GM23338 (cell line): ENCODE results near the gene ZCCHC24. TPM values are rescaled to one million over a fixed set of nuclear protein-coding genes. Genes with fewer than 3 reads are reported as not detected.
A peak's percentile ranks its signal among the peaks of the same experiment; 100 is the strongest.

Source experiments
- ATAC-seq: fragments of 200-7000 bp; cut with Tn5 transposase; 3 replicates; pipeline ENCODE4 v1.9.1; 2020
- DNase-seq: peaks from one replicate; pipeline ENCODE4 v3.0.0-alpha.2; 2015; ENCODE audit warnings: low spot score
- H2AFZ ChIP-seq: fragments of 200-600 bp; sonication (generic); 2 replicates; pipeline ENCODE4 v1.8.0; 2016; ENCODE audit warnings: antibody characterized with exemption, mild to moderate bottlenecking, moderate library complexity
- H3F3A ChIP-seq: fragments of 200-600 bp; sonication (generic); replicated peaks from 2 replicates; pipeline ENCODE4 v1.8.0; 2017; ENCODE audit warnings: antibody characterized with exemption, mixed run types, low read depth
- H3K27ac ChIP-seq: fragments of 200-600 bp; sonication (generic); 2 replicates; pipeline ENCODE4 v1.6.1; 2016; ENCODE audit warnings: low read depth
- H3K27me3 ChIP-seq: fragments of 200-600 bp; sonication (generic); 2 replicates; pipeline ENCODE4 v1.8.0; 2016; ENCODE audit warnings: mild to moderate bottlenecking, mixed run types, moderate library complexity; ENCODE audit not compliant: insufficient read depth
- H3K36me3 ChIP-seq: fragments of 200-600 bp; sonication (generic); 2 replicates; pipeline ENCODE4 v1.8.0; 2016; ENCODE audit warnings: mild to moderate bottlenecking; ENCODE audit not compliant: insufficient read depth
- H3K4me1 ChIP-seq: fragments of 200-600 bp; sonication (generic); 2 replicates; pipeline ENCODE4 v1.8.0; 2016; ENCODE audit warnings: mild to moderate bottlenecking, moderate library complexity; ENCODE audit not compliant: insufficient read depth
- H3K4me2 ChIP-seq: fragments of 200-600 bp; sonication (generic); 2 replicates; pipeline ENCODE4 v1.7.1; 2017; ENCODE audit warnings: mixed run types
- H3K4me3 ChIP-seq: fragments of 200-600 bp; sonication (generic); 2 replicates; pipeline ENCODE4 v1.6.1; 2016; ENCODE audit warnings: mixed run types
- H3K79me2 ChIP-seq: fragments of 200-600 bp; sonication (generic); replicated peaks from 2 replicates; pipeline ENCODE4 v1.8.0; 2017; ENCODE audit warnings: mild to moderate bottlenecking; ENCODE audit not compliant: insufficient read depth
- H3K9me2 ChIP-seq: fragments of 200-600 bp; sonication (generic); 2 replicates; pipeline ENCODE4 v1.8.0; 2017; ENCODE audit not compliant: insufficient read depth
- H4K20me1 ChIP-seq: fragments of 200-600 bp; sonication (generic); replicated peaks from 2 replicates; pipeline ENCODE4 v1.8.0; 2017; ENCODE audit warnings: mild to moderate bottlenecking; ENCODE audit not compliant: insufficient read depth
- H3K27ac Mint-ChIP-seq: 2 replicates; pipeline ENCODE4 v1.8.0; 2020; ENCODE audit warnings: inconsistent platforms, mild to moderate bottlenecking, moderate library complexity, mixed read lengths
- H3K27me3 Mint-ChIP-seq: 3 replicates; pipeline ENCODE4 v1.8.0; 2022; ENCODE audit warnings: low read depth, mild to moderate bottlenecking, moderate library complexity, mixed read lengths, inconsistent platforms; ENCODE audit not compliant: insufficient read depth, poor library complexity
- H3K36me3 Mint-ChIP-seq: 3 replicates; pipeline ENCODE4 v1.8.0; 2021; ENCODE audit warnings: low read depth, mild to moderate bottlenecking, inconsistent platforms, moderate library complexity, mixed read lengths
- H3K4me1 Mint-ChIP-seq: 3 replicates; pipeline ENCODE4 v1.8.0; 2020; ENCODE audit warnings: mild to moderate bottlenecking, inconsistent platforms, mixed read lengths
- H3K4me3 Mint-ChIP-seq: 3 replicates; pipeline ENCODE4 v1.8.0; 2021; ENCODE audit warnings: moderate library complexity, mild to moderate bottlenecking, inconsistent platforms, mixed read lengths
- H3K9me3 Mint-ChIP-seq: 3 replicates; pipeline ENCODE4 v1.8.0; 2020; ENCODE audit warnings: moderate library complexity, mild to moderate bottlenecking, inconsistent platforms, mixed read lengths
- CREB1 ChIP-seq: fragments of 250-450 bp; sonication (Bioruptor Pico); IDR thresholded peaks from 2 replicates; pipeline ENCODE4 v1.5.0; 2020; ENCODE audit warnings: low read depth, mild to moderate bottlenecking, moderate library complexity
- CTCF ChIP-seq, 2 experiments: fragments of 200-600 bp in 1 of 2; sonication (generic) in 1 of 2; conservative IDR thresholded peaks; 2 replicates each; pipeline versions ENCODE4 v1.5.1 to v1.6.1; 2016 to 2017; ENCODE audit warnings: antibody characterized with exemption in 2 of 2, low read depth in 2 of 2, mild to moderate bottlenecking in 2 of 2, moderate library complexity in 1 of 2
- ETS1 ChIP-seq: IDR thresholded peaks from 2 replicates; pipeline ENCODE4 v1.6.1; 2016; ENCODE audit warnings: antibody characterized with exemption
- EZH2 ChIP-seq: fragments of 200-600 bp; sonication (generic); IDR thresholded peaks from one replicate; pipeline ENCODE4 v1.8.0; 2017; ENCODE audit warnings: antibody characterized with exemption, mild to moderate bottlenecking, low read depth; ENCODE audit not compliant: unreplicated experiment
- EZH2phosphoT487 ChIP-seq: fragments of 200-600 bp; sonication (generic); IDR thresholded peaks from one replicate; pipeline ENCODE4 v1.8.1; 2018; ENCODE audit warnings: antibody characterized with exemption; ENCODE audit not compliant: unreplicated experiment
- JUNB ChIP-seq: IDR thresholded peaks from one replicate; pipeline ENCODE4 v1.6.1; 2016; ENCODE audit warnings: antibody characterized with exemption; ENCODE audit not compliant: unreplicated experiment
- NANOG ChIP-seq: IDR thresholded peaks from 2 replicates; pipeline ENCODE4 v1.6.1; 2016; ENCODE audit warnings: antibody characterized with exemption, borderline replicate concordance
- POLR2AphosphoS5 ChIP-seq: IDR thresholded peaks from 2 replicates; pipeline ENCODE4 v1.6.1; 2016; ENCODE audit warnings: antibody characterized with exemption, low read depth
- STAT1 ChIP-seq: IDR thresholded peaks from one replicate; pipeline ENCODE4 v1.6.1; 2016; ENCODE audit warnings: antibody characterized with exemption; ENCODE audit not compliant: unreplicated experiment
- ZNF331 ChIP-seq: fragments of 250-450 bp; sonication (Bioruptor Pico); IDR thresholded peaks from 2 replicates; pipeline ENCODE4 v1.5.0; 2020; ENCODE audit warnings: low read depth, mild to moderate bottlenecking, moderate library complexity
- polyA plus RNA-seq: library from polyadenylated mRNA; unstranded; fragments of >200 nt; fragmentation: Nextera tagmentation; extraction: Ambion mirVana; gene quantifications from 2 replicates; pipeline ENCODE4 v1.2.1, GENCODE V29; 2016
- total RNA-seq: library from RNA; depleted of rRNA; stranded (reverse); fragments of >200 nt; shearing (Covaris generic); gene quantifications from 2 replicates; pipeline ENCODE4 v1.2.3, GENCODE V29; 2014
- TF ChIP-seq, protein P1 (sequence below): IDR thresholded peaks from one replicate; pipeline ENCODE4 v1.6.1; 2018; ENCODE audit warnings: antibody characterized with exemption; ENCODE audit not compliant: unreplicated experiment

ZCCHC24 gene
- total and polyA plus RNA-seq, 2 experiments from 2014 or later: 2.0 to 10.1 TPM

- TF ChIP-seq, protein P1, sequence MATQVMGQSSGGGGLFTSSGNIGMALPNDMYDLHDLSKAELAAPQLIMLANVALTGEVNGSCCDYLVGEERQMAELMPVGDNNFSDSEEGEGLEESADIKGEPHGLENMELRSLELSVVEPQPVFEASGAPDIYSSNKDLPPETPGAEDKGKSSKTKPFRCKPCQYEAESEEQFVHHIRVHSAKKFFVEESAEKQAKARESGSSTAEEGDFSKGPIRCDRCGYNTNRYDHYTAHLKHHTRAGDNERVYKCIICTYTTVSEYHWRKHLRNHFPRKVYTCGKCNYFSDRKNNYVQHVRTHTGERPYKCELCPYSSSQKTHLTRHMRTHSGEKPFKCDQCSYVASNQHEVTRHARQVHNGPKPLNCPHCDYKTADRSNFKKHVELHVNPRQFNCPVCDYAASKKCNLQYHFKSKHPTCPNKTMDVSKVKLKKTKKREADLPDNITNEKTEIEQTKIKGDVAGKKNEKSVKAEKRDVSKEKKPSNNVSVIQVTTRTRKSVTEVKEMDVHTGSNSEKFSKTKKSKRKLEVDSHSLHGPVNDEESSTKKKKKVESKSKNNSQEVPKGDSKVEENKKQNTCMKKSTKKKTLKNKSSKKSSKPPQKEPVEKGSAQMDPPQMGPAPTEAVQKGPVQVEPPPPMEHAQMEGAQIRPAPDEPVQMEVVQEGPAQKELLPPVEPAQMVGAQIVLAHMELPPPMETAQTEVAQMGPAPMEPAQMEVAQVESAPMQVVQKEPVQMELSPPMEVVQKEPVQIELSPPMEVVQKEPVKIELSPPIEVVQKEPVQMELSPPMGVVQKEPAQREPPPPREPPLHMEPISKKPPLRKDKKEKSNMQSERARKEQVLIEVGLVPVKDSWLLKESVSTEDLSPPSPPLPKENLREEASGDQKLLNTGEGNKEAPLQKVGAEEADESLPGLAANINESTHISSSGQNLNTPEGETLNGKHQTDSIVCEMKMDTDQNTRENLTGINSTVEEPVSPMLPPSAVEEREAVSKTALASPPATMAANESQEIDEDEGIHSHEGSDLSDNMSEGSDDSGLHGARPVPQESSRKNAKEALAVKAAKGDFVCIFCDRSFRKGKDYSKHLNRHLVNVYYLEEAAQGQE: no peak
- no peak for TF ChIP-seq EZH2
- no peak for TF ChIP-seq ETS1
- no peak for TF ChIP-seq NANOG
- TF ChIP-seq STAT1: no peak
Observed at GRCh38 chr10:79482741-79483140, 37.3 kb upstream of the ZCCHC24 start (continued).

DNA sequence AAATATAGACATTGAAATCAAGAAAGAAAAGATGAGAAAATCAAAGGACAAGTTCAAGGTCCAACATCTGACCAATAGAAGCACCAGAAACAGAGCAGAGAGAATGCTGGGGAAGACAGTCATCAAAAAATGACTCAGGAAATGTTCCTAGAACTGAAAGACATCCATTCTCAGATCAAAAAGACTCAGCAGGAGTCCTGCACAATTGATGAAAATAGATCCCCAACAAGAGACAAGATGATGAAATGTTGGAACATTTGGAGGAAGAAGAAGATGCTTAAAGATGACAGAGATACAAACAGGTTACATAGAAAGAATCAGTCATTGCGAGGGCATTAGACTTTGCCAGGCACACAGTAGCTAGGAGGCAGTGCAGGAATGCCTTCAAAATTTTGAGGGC is 36.9 kb upstream of the ZCCHC24 start:
- no peak overlapping the region for H3K27ac Mint-ChIP-seq
- H4K20me1 ChIP-seq: no peaks in the 10 kb centered on the region
- no peaks in the 10 kb centered on the region for H3K9me2 ChIP-seq
- no peaks in the 10 kb centered on the region for H3K79me2 ChIP-seq
- DNase-seq (no peak), ATAC-seq (no peak)
- H3F3A ChIP-seq: no peaks in the 10 kb centered on the region
- 0 out of 2 replicates have a peak, but pooled peaks cover 3% of the 10 kb centered on the region for H3K4me1 ChIP-seq
- no peaks in the 10 kb centered on the region for H3K27me3 ChIP-seq
- H3K36me3 ChIP-seq: no peaks in the 10 kb centered on the region
- no peaks in the 10 kb centered on the region for H3K4me1 Mint-ChIP-seq
- H3K27ac ChIP-seq: no peak overlapping the region
- H3K9me3 Mint-ChIP-seq: no peaks in the 10 kb centered on the region
- peaks cover 4% of the 10 kb centered on the region for H3K27me3 Mint-ChIP-seq
- H3K4me3 ChIP-seq: no peak overlapping the region
- no peak overlapping the region for H3K4me3 Mint-ChIP-seq
- peak overlapping the region; percentile 43; the same call in 1 of the 2 replicates for H2AFZ ChIP-seq
- no peaks in the 10 kb centered on the region for H3K36me3 Mint-ChIP-seq
- H3K4me2 ChIP-seq: no peak overlapping the region
- TF ChIP-seq STAT1 (no peak), ZNF331 (no peak), ETS1 (no peak), JUNB (no peak), EZH2phosphoT487 (no peak), NANOG (no peak), EZH2 (no peak), CTCF (conservative IDR thresholded peaks at IDR 0.05; ENCODE audit: low read depth in 2 of 2) (no peak), POLR2AphosphoS5 (no peak), CREB1 (no peak)
- TF ChIP-seq, protein P1: no peak
